Gastroesophageal sphincter (tissue), 4 donors: ENCODE measurements around the gene DPEP3. TPM values are rescaled to one million over a fixed set of nuclear protein-coding genes. Genes with fewer than 3 reads are reported as not detected.

Experiments
- ATAC-seq: fragments of 150-250 bp; one replicate; pipeline ENCODE4 v1.9.1; 2016; ENCODE audit warnings: mild to moderate bottlenecking, moderate library complexity
- H3K27ac ChIP-seq, 4 donors: fragments of 200-600 bp; sonication (generic) in 3 of 4; 1 replicate in 3 of 4; 2 replicates in 1 of 4; pipeline ENCODE4 v1.5.1; 2016 to 2019
- H3K27me3 ChIP-seq: fragments of 200-600 bp; sonication (generic); one replicate; pipeline ENCODE4 v1.5.1; 2019
- H3K36me3 ChIP-seq, 2 donors: fragments of 200-600 bp; sonication (generic); one replicate each; pipeline ENCODE4 v1.5.1; 2019; ENCODE audit warnings: control low read depth in 1 of 2
- H3K4me1 ChIP-seq, 3 donors: fragments of 200-600 bp; sonication (generic); 1 replicate in 2 of 3; 2 replicates in 1 of 3; pipeline ENCODE4 v1.5.1; 2016 to 2019; ENCODE audit warnings: control low read depth in 2 of 3
- H3K4me3 ChIP-seq, 2 donors: fragments of 200-600 bp; sonication (generic); one replicate each; pipeline ENCODE4 v1.5.1; 2019; ENCODE audit warnings: mild to moderate bottlenecking in 1 of 2, moderate library complexity in 1 of 2
- H3K9me3 ChIP-seq, 3 donors: fragments of 200-600 bp; sonication (generic); one replicate each; pipeline ENCODE4 v1.5.1; 2017 to 2019; ENCODE audit warnings: control low read depth in 2 of 3
- EP300 ChIP-seq: sonication (generic); formaldehyde crosslinking; IDR thresholded peaks from one replicate; pipeline ENCODE4 v1.6.1; 2017; ENCODE audit warnings: antibody characterized with exemption, mild to moderate bottlenecking
- POLR2A ChIP-seq, 2 donors: fragments of 450-650 bp; IDR thresholded peaks; one replicate each; pipeline ENCODE4 v1.6.1; 2017; ENCODE audit warnings: antibody characterized with exemption in 2 of 2, mild to moderate bottlenecking in 2 of 2, moderate library complexity in 1 of 2
- POLR2AphosphoS5 ChIP-seq: sonication (generic); formaldehyde crosslinking; IDR thresholded peaks from one replicate; pipeline ENCODE4 v1.6.1; 2017; ENCODE audit warnings: antibody characterized with exemption
- WGBS, 2 donors: methylation state at CpG; one replicate each; pipeline ENCODE4 v1.1.5; 2018; ENCODE audit warnings: low coverage in 1 of 2; 5-methylcytosine and 5-hydroxymethylcytosine counted together
- total RNA-seq, 4 donors: library from RNA; depleted of rRNA; stranded (reverse); fragments of >200 nt; gene quantifications; one replicate each; pipeline ENCODE4 v1.1.0, GENCODE V29; 2016
- TF ChIP-seq, protein P1 (sequence below), 4 experiments: fragments of 200-600 bp in 2 of 4; fragments of 450-650 bp in 2 of 4; sonication (generic) in 1 of 4; IDR thresholded peaks; one replicate each; pipeline ENCODE4 v1.5.1; 2017 to 2019; ENCODE audit warnings: antibody characterized with exemption in 4 of 4, mild to moderate bottlenecking in 2 of 4, moderate library complexity in 2 of 4

Gene DPEP3
- total RNA-seq, 4 donors from 2014 or later = 1.4 TPM; not detected in 3

- WGBS, 2 donors = 0% methylated on average over 3 to 5 of the region's 54 CpGs
- H3K36me3 ChIP-seq = peaks cover 0 to 43% of the 10 kb centered on the region in 2 donors
- TF ChIP-seq POLR2A (IDR thresholded peaks at IDR 0.05) = peak; percentile 9 to 47
- TF ChIP-seq POLR2AphosphoS5 = peak; percentile 62
- TF ChIP-seq EP300 = no peak
Observed at GRCh38 chr16:67936124-67936879, 44.0 kb downstream of the DPEP3 start, which contains the start of gene PSMB10. Gene PSMB10, minus strand, starts transcription at chr16:67936850. Its CDS starts 101 bp downstream, at chr16:67936749.

GRCh38 chr16:67935402-67936123, 44.7 kb downstream of the DPEP3 start:
- Histone ChIP-seq H3K27ac (peak overlapping the region; percentile 26 to 94 (median 92)), H3K4me3 (peak overlapping the region; percentile 49 to 94), H3K36me3 (peaks cover 0 to 44% of the 10 kb centered on the region in 2 donors), H3K27me3 (no peaks in the 10 kb centered on the region), H3K9me3 (no peaks in the 10 kb centered on the region), H3K4me1 (peaks cover 0 to 40% (median 12%) of the 10 kb centered on the region in 3 donors)
- ATAC-seq = peak; percentile 96
- TF ChIP-seq POLR2AphosphoS5 (peak; percentile 67), POLR2A (IDR thresholded peaks at IDR 0.05) (peak; percentile 50 to 62), EP300 (no peak)
- TF ChIP-seq, protein P1, sequence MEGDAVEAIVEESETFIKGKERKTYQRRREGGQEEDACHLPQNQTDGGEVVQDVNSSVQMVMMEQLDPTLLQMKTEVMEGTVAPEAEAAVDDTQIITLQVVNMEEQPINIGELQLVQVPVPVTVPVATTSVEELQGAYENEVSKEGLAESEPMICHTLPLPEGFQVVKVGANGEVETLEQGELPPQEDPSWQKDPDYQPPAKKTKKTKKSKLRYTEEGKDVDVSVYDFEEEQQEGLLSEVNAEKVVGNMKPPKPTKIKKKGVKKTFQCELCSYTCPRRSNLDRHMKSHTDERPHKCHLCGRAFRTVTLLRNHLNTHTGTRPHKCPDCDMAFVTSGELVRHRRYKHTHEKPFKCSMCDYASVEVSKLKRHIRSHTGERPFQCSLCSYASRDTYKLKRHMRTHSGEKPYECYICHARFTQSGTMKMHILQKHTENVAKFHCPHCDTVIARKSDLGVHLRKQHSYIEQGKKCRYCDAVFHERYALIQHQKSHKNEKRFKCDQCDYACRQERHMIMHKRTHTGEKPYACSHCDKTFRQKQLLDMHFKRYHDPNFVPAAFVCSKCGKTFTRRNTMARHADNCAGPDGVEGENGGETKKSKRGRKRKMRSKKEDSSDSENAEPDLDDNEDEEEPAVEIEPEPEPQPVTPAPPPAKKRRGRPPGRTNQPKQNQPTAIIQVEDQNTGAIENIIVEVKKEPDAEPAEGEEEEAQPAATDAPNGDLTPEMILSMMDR (IDR thresholded peaks at IDR 0.05) = no peak
- 0% methylated on average over 23 of the region's 55 CpGs; no CpG with 5 or more reads in 1 of the 2 donors for WGBS, 2 donors

More at GRCh38 chr16:67936124-67936879, 44.0 kb downstream of the DPEP3 start, which contains the start of gene PSMB10:
- Histone ChIP-seq H3K27me3 (no peaks in the 10 kb centered on the region), H3K4me3 (peak within 1 kb of the TSS; percentile 49 to 94), H3K4me1 (peaks cover 0 to 40% (median 12%) of the 10 kb centered on the region in 3 donors), H3K9me3 (no peaks in the 10 kb centered on the region), H3K27ac (peak within 1 kb of the TSS; percentile 26 to 94 (median 92))
- peak; percentile 11 for ATAC-seq

- Histone ChIP-seq H3K9me3 (no peaks in the 10 kb centered on the region), H3K4me1 (peaks cover 0 to 37% (median 12%) of the 10 kb centered on the region in 3 donors), H3K27ac (peak overlapping the region in 3 of 4 donors; percentile 91 to 94 (median 93)), H3K36me3 (peaks cover 0 to 44% of the 10 kb centered on the region in 2 donors), H3K4me3 (peak overlapping the region; percentile 49 to 94), H3K27me3 (no peaks in the 10 kb centered on the region)
- no peak for TF ChIP-seq EP300
- TF ChIP-seq, protein P1 (IDR thresholded peaks at IDR 0.05) = no peak
- ATAC-seq = peak; percentile 0
- WGBS, 2 donors = 7 to 8% methylated on average over 8 to 11 of the region's 13 CpGs
Observed at GRCh38 chr16:67935101-67935401, 45.2 kb downstream of the DPEP3 start.

DNA sequence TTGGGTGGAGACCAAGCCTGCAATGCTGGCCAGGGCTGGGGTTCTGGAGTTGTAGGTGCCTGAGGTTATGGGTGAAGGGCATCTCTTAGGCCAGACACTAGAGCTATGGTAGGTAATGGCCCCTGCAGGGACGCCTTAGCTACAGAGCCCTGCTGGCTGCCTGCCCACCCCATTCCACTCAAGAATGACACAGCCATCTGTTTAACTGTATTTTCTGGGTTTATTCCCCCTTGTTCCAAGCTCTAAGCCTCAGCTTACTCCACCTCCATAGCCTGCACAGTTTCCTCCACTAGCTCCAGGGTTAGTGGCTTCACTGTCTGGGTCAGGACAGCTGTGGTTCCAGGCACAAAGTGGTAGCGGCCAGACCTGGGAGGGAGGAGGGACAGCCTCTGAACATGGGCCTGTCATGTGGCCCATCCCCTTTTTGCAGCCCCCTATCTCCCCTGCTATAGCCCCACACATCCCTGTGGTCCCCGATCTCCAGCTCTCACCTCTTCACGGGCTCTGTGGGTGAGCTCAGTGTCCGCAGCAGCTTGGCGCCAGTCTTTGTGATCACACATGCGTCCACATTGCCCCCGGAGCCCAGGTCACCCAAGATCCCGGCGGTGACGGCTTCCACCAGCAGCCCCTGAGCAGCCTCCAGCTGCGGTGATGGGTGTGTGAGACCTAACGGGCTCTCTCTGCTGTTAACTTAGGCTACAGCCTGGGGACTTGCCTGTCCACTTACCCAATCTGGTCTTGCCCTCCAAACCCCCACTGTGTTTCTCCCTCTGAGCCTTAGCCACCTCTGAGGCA, 45.8 kb downstream of the DPEP3 start:
- WGBS, 2 donors = 41% methylated on average over 4 to 6 of the region's 13 CpGs
- peak overlapping the region in 1 of 2 donors; percentile 94 for H3K4me3 ChIP-seq
- TF ChIP-seq EP300 = no peak
- no peak for TF ChIP-seq POLR2A (IDR thresholded peaks at IDR 0.05)
- no peak for TF ChIP-seq POLR2AphosphoS5
- TF ChIP-seq, protein P1 (IDR thresholded peaks at IDR 0.05) = no peak
- H3K27me3 ChIP-seq = no peaks in the 10 kb centered on the region
- H3K4me1 ChIP-seq = peaks cover 0 to 32% (median 12%) of the 10 kb centered on the region in 3 donors
- ATAC-seq = no peak
- H3K36me3 ChIP-seq = peaks cover 0 to 44% of the 10 kb centered on the region in 2 donors
- H3K9me3 ChIP-seq = no peaks in the 10 kb centered on the region
- H3K27ac ChIP-seq = peak overlapping the region in 3 of 4 donors; percentile 91 to 94 (median 93)

DNA sequence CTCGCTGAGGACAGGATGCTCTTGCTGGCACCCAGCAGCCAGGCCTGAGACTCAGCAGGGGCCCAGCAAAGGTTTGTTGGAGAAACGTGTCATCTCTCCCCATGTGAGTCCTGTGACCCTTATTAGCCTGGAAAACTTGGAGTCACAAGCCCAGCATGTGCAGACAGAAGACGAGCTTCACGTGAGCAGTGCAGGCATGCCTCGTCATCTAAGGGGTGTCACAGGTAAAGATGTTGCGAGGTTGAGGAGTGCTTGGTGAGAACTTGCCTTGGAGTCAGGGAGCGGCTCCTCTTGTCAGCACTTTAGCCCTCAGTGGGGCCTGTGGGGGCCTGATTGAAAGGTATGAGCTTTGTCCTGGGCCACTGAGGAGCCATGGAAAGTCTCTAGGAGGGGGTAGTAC, 46.5 kb downstream of the DPEP3 start:
- ATAC-seq = no peak
- peaks cover 0 to 47% of the 10 kb centered on the region in 2 donors for H3K36me3 ChIP-seq
- H3K27me3 ChIP-seq = no peaks in the 10 kb centered on the region
- no peak overlapping the region for H3K4me3 ChIP-seq
- 60 to 83% methylated on average over 1 to 4 of the region's 7 CpGs for WGBS, 2 donors
- H3K4me1 ChIP-seq = peaks cover 0 to 29% (median 12%) of the 10 kb centered on the region in 3 donors
- no peaks in the 10 kb centered on the region for H3K9me3 ChIP-seq
- TF ChIP-seq POLR2AphosphoS5 (no peak), EP300 (no peak), POLR2A (IDR thresholded peaks at IDR 0.05) (no peak)
- TF ChIP-seq, protein P1 (IDR thresholded peaks at IDR 0.05) = no peak
- H3K27ac ChIP-seq = no peak overlapping the region
